ENCODE data around the gene ZMYM4.

DNA sequence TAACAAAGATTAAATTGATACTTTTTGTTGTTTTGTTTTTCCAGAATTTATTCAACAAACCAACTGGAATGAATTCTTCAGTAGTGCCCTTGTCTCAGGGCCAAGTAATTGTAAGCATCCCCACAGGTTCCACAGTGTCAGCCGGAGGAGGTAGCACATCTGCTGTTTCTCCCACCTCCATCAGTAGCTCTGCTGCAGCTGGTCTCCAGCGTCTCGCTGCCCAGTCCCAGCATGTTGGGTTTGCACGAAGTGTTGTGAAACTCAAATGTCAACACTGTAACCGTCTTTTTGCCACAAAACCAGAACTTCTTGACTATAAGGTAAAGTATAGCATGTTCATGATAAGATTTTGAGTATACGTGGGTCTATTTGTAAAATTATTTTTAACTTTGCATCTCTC lies 118.5 kb downstream of the ZMYM4 start:
- TF ChIP-seq NRF1 (IDR thresholded peaks at IDR 0.05; ENCODE audit: low read depth, low read length) (no peak), CTCF (IDR thresholded peaks at IDR 0.05) (no peak), FOSL2 (IDR thresholded peaks at IDR 0.05; ENCODE audit: borderline replicate concordance, low read depth) (no peak), EP300 (IDR thresholded peaks at IDR 0.05; ENCODE audit: borderline replicate concordance in 1 of 2, low read depth in 1 of 2, low read length in 1 of 2) (no peak), GABPA (IDR thresholded peaks at IDR 0.05; ENCODE audit: low read depth) (no peak), POLR2AphosphoS5 (IDR thresholded peaks at IDR 0.05; ENCODE audit: low read depth, low read length) (no peak), EZH2phosphoT487 (IDR thresholded peaks at IDR 0.05; ENCODE audit: borderline replicate concordance, low read depth) (no peak), CHD2 (IDR thresholded peaks at IDR 0.05; ENCODE audit: low read length, partially characterized antibody) (no peak)
- TF ChIP-seq, protein P1, sequence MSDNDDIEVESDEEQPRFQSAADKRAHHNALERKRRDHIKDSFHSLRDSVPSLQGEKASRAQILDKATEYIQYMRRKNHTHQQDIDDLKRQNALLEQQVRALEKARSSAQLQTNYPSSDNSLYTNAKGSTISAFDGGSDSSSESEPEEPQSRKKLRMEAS (IDR thresholded peaks at IDR 0.05; ENCODE audit: low read depth) = no peak
- TF ChIP-seq, protein P2, sequence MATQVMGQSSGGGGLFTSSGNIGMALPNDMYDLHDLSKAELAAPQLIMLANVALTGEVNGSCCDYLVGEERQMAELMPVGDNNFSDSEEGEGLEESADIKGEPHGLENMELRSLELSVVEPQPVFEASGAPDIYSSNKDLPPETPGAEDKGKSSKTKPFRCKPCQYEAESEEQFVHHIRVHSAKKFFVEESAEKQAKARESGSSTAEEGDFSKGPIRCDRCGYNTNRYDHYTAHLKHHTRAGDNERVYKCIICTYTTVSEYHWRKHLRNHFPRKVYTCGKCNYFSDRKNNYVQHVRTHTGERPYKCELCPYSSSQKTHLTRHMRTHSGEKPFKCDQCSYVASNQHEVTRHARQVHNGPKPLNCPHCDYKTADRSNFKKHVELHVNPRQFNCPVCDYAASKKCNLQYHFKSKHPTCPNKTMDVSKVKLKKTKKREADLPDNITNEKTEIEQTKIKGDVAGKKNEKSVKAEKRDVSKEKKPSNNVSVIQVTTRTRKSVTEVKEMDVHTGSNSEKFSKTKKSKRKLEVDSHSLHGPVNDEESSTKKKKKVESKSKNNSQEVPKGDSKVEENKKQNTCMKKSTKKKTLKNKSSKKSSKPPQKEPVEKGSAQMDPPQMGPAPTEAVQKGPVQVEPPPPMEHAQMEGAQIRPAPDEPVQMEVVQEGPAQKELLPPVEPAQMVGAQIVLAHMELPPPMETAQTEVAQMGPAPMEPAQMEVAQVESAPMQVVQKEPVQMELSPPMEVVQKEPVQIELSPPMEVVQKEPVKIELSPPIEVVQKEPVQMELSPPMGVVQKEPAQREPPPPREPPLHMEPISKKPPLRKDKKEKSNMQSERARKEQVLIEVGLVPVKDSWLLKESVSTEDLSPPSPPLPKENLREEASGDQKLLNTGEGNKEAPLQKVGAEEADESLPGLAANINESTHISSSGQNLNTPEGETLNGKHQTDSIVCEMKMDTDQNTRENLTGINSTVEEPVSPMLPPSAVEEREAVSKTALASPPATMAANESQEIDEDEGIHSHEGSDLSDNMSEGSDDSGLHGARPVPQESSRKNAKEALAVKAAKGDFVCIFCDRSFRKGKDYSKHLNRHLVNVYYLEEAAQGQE (IDR thresholded peaks at IDR 0.05; ENCODE audit: low read depth, low read length) = no peak
